ENCODE results near the gene FOXE1. TPM values are rescaled to one million over a fixed set of nuclear protein-coding genes. Genes with fewer than 3 reads are reported as not detected.

FOXE1 gene
- total and polyA plus RNA-seq, 2 experiments from 2014 or later = 0.45 TPM; not detected in 1

DNA sequence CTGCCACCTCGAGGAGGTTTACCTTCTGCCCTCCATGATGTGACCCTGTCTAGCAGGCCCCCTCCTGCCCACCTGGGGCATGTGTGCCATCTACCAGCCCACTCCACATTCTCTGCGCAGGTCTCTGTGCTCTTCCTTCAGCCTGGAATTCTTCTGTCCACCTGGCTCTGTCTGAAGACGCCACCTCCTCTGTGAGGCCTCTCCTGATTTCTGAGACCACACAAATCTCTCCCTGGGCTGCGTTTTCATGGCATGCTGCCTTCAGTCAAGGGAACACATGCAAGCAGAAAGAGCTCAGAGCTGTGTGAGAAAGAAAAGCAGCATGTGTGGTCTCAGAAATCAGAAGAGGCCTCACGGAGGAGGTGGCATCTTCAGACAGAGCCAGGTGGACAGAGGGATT, 22.1 kb downstream of the FOXE1 start:
- H3K27me3 Mint-ChIP-seq (ENCODE audit: insufficient read depth, low read depth, poor library complexity) = peaks cover 6% of the 10 kb centered on the region
- ATAC-seq = no peak
- H3K36me3 Mint-ChIP-seq (ENCODE audit: low read depth) = peaks cover 4% of the 10 kb centered on the region; the same call in 1 of the 3 replicates
- peaks cover 4% of the 10 kb centered on the region; the same call in 1 of the 2 replicates for H3K4me1 ChIP-seq (ENCODE audit: insufficient read depth)
- H3K4me2 ChIP-seq = no peak overlapping the region
- H3K36me3 ChIP-seq (ENCODE audit: insufficient read depth) = no peaks in the 10 kb centered on the region
- H3K9me3 Mint-ChIP-seq = peaks cover 20% of the 10 kb centered on the region; the same call in 2 of the 3 replicates
- H3K27ac Mint-ChIP-seq = no peak overlapping the region
- H3K27me3 ChIP-seq (ENCODE audit: insufficient read depth) = no peaks in the 10 kb centered on the region; the same call in 1 of the 2 replicates
- H3K79me2 ChIP-seq (replicated peaks; ENCODE audit: insufficient read depth) = no peaks in the 10 kb centered on the region
- H3F3A ChIP-seq (replicated peaks; ENCODE audit: low read depth) = no peaks in the 10 kb centered on the region
- peaks cover 6% of the 10 kb centered on the region for H3K4me1 Mint-ChIP-seq
- peaks cover 8% of the 10 kb centered on the region for H3K9me2 ChIP-seq (ENCODE audit: insufficient read depth)
- no peak overlapping the region for H3K4me3 Mint-ChIP-seq
- TF ChIP-seq CREB1 (CRISPR knock-in tag; IDR thresholded peaks at IDR 0.05; ENCODE audit: low read depth) = no peak
- no peak overlapping the region for H2AFZ ChIP-seq
- H3K4me3 ChIP-seq = no peak overlapping the region
- H4K20me1 ChIP-seq (replicated peaks; ENCODE audit: insufficient read depth) = no peaks in the 10 kb centered on the region
- no peak overlapping the region for H3K27ac ChIP-seq (ENCODE audit: low read depth)
- no peak for DNase-seq (ENCODE audit: low spot score)

DNA sequence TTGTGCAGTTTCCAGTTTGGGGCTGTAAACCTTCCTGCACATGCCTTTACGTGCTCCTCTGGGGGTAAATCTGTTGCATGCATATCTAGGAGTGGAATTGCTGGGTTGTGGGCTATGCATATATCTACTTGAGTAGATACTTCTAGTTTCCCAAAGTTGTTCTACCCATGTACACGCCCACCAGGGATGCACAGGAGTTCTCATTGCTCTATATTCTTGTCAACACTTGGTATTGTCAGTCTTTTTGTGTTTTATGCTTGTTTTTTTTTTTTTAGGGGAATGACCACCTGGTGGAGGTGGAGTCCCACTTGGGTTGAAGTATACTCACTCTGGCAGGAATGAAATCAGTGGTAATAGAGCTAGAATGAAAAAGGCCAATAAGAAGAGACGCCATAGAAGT, 23.0 kb downstream of the FOXE1 start:
- H3K4me2 ChIP-seq = no peak overlapping the region
- H2AFZ ChIP-seq = no peak overlapping the region
- peaks cover 4% of the 10 kb centered on the region; the same call in 1 of the 2 replicates for H3K4me1 ChIP-seq (ENCODE audit: insufficient read depth)
- peaks cover 8% of the 10 kb centered on the region for H3K9me2 ChIP-seq (ENCODE audit: insufficient read depth)
- H3K27ac ChIP-seq (ENCODE audit: low read depth) = no peak overlapping the region
- no peak for DNase-seq (ENCODE audit: low spot score)
- Mint-ChIP-seq H3K4me3 (no peak overlapping the region), H3K4me1 (peaks cover 6% of the 10 kb centered on the region), H3K27me3 (ENCODE audit: insufficient read depth, low read depth, poor library complexity) (peaks cover 6% of the 10 kb centered on the region), H3K27ac (no peak overlapping the region), H3K36me3 (ENCODE audit: low read depth) (peaks cover 4% of the 10 kb centered on the region; the same call in 1 of the 3 replicates), H3K9me3 (peaks cover 20% of the 10 kb centered on the region; the same call in 2 of the 3 replicates)
- no peaks in the 10 kb centered on the region for H3K27me3 ChIP-seq (ENCODE audit: insufficient read depth)
- H4K20me1 ChIP-seq (replicated peaks; ENCODE audit: insufficient read depth) = no peaks in the 10 kb centered on the region
- H3K4me3 ChIP-seq = no peak overlapping the region
- H3K79me2 ChIP-seq (replicated peaks; ENCODE audit: insufficient read depth) = no peaks in the 10 kb centered on the region
- ATAC-seq = no peak
- H3F3A ChIP-seq (replicated peaks; ENCODE audit: low read depth) = no peaks in the 10 kb centered on the region
- TF ChIP-seq, protein P1, sequence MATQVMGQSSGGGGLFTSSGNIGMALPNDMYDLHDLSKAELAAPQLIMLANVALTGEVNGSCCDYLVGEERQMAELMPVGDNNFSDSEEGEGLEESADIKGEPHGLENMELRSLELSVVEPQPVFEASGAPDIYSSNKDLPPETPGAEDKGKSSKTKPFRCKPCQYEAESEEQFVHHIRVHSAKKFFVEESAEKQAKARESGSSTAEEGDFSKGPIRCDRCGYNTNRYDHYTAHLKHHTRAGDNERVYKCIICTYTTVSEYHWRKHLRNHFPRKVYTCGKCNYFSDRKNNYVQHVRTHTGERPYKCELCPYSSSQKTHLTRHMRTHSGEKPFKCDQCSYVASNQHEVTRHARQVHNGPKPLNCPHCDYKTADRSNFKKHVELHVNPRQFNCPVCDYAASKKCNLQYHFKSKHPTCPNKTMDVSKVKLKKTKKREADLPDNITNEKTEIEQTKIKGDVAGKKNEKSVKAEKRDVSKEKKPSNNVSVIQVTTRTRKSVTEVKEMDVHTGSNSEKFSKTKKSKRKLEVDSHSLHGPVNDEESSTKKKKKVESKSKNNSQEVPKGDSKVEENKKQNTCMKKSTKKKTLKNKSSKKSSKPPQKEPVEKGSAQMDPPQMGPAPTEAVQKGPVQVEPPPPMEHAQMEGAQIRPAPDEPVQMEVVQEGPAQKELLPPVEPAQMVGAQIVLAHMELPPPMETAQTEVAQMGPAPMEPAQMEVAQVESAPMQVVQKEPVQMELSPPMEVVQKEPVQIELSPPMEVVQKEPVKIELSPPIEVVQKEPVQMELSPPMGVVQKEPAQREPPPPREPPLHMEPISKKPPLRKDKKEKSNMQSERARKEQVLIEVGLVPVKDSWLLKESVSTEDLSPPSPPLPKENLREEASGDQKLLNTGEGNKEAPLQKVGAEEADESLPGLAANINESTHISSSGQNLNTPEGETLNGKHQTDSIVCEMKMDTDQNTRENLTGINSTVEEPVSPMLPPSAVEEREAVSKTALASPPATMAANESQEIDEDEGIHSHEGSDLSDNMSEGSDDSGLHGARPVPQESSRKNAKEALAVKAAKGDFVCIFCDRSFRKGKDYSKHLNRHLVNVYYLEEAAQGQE (IDR thresholded peaks at IDR 0.05; ENCODE audit: unreplicated experiment) = no peak
- TF ChIP-seq, protein P2, sequence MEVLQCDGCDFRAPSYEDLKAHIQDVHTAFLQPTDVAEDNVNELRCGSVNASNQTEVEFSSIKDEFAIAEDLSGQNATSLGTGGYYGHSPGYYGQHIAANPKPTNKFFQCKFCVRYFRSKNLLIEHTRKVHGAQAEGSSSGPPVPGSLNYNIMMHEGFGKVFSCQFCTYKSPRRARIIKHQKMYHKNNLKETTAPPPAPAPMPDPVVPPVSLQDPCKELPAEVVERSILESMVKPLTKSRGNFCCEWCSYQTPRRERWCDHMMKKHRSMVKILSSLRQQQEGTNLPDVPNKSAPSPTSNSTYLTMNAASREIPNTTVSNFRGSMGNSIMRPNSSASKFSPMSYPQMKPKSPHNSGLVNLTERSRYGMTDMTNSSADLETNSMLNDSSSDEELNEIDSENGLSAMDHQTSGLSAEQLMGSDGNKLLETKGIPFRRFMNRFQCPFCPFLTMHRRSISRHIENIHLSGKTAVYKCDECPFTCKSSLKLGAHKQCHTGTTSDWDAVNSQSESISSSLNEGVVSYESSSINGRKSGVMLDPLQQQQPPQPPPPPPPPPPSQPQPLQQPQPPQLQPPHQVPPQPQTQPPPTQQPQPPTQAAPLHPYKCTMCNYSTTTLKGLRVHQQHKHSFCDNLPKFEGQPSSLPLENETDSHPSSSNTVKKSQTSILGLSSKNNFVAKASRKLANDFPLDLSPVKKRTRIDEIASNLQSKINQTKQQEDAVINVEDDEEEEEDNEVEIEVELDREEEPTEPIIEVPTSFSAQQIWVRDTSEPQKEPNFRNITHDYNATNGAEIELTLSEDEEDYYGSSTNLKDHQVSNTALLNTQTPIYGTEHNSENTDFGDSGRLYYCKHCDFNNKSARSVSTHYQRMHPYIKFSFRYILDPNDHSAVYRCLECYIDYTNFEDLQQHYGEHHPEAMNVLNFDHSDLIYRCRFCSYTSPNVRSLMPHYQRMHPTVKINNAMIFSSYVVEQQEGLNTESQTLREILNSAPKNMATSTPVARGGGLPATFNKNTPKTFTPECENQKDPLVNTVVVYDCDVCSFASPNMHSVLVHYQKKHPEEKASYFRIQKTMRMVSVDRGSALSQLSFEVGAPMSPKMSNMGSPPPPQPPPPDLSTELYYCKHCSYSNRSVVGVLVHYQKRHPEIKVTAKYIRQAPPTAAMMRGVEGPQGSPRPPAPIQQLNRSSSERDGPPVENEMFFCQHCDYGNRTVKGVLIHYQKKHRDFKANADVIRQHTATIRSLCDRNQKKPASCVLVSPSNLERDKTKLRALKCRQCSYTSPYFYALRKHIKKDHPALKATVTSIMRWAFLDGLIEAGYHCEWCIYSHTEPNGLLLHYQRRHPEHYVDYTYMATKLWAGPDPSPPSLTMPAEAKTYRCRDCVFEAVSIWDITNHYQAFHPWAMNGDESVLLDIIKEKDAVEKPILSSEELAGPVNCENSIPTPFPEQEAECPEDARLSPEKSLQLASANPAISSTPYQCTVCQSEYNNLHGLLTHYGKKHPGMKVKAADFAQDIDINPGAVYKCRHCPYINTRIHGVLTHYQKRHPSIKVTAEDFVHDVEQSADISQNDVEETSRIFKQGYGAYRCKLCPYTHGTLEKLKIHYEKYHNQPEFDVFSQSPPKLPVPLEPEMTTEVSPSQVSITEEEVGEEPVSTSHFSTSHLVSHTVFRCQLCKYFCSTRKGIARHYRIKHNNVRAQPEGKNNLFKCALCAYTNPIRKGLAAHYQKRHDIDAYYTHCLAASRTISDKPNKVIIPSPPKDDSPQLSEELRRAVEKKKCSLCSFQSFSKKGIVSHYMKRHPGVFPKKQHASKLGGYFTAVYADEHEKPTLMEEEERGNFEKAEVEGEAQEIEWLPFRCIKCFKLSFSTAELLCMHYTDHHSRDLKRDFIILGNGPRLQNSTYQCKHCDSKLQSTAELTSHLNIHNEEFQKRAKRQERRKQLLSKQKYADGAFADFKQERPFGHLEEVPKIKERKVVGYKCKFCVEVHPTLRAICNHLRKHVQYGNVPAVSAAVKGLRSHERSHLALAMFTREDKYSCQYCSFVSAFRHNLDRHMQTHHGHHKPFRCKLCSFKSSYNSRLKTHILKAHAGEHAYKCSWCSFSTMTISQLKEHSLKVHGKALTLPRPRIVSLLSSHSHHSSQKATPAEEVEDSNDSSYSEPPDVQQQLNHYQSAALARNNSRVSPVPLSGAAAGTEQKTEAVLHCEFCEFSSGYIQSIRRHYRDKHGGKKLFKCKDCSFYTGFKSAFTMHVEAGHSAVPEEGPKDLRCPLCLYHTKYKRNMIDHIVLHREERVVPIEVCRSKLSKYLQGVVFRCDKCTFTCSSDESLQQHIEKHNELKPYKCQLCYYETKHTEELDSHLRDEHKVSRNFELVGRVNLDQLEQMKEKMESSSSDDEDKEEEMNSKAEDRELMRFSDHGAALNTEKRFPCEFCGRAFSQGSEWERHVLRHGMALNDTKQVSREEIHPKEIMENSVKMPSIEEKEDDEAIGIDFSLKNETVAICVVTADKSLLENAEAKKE (CRISPR knock-in tag; IDR thresholded peaks at IDR 0.05) = no peak
- no peak for TF ChIP-seq STAT1 (IDR thresholded peaks at IDR 0.05; ENCODE audit: unreplicated experiment)
- TF ChIP-seq, protein P3, sequence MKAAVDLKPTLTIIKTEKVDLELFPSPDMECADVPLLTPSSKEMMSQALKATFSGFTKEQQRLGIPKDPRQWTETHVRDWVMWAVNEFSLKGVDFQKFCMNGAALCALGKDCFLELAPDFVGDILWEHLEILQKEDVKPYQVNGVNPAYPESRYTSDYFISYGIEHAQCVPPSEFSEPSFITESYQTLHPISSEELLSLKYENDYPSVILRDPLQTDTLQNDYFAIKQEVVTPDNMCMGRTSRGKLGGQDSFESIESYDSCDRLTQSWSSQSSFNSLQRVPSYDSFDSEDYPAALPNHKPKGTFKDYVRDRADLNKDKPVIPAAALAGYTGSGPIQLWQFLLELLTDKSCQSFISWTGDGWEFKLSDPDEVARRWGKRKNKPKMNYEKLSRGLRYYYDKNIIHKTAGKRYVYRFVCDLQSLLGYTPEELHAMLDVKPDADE (IDR thresholded peaks at IDR 0.05) = no peak
- TF ChIP-seq EZH2phosphoT487 (IDR thresholded peaks at IDR 0.05; ENCODE audit: unreplicated experiment) = no peak
- H3K36me3 ChIP-seq (ENCODE audit: insufficient read depth) = no peaks in the 10 kb centered on the region
